ENCODE measurements around the gene WNT7B.

DNA sequence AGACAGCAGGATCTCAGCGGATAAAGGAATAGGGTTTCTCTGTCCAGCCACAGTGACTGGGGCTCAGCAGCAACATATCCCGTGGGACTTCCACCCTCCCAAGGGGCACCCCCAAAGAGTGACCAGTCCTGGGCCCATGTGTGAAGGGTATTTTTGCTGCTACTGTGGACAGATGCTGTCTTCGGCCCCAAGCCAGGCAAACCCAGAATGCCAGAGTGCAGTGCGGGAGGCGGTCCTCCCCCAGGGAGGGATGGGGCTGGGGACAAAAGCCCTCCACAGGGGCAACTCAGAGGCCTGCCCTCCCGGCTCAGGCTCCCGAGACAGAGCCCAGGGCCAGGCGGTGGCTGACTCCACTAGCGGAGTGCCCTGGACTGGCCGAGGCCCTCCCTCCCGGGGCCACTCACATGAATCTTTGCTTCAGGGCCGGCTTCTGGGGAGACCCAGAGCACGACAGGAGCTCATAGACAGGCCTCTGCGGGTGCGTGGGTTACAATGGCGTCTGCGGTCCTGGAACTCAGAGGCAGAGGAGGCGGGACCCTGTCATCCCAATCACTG lies 34.7 kb upstream of the WNT7B start:
- TF ChIP-seq, protein P1, sequence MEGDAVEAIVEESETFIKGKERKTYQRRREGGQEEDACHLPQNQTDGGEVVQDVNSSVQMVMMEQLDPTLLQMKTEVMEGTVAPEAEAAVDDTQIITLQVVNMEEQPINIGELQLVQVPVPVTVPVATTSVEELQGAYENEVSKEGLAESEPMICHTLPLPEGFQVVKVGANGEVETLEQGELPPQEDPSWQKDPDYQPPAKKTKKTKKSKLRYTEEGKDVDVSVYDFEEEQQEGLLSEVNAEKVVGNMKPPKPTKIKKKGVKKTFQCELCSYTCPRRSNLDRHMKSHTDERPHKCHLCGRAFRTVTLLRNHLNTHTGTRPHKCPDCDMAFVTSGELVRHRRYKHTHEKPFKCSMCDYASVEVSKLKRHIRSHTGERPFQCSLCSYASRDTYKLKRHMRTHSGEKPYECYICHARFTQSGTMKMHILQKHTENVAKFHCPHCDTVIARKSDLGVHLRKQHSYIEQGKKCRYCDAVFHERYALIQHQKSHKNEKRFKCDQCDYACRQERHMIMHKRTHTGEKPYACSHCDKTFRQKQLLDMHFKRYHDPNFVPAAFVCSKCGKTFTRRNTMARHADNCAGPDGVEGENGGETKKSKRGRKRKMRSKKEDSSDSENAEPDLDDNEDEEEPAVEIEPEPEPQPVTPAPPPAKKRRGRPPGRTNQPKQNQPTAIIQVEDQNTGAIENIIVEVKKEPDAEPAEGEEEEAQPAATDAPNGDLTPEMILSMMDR (IDR thresholded peaks at IDR 0.05; ENCODE audit: low read length), result no peak
- TF ChIP-seq EZH2 (optimal IDR thresholded peaks at IDR 0.05; ENCODE audit: low read depth, low read length) (no peak), EZH2phosphoT487 (IDR thresholded peaks at IDR 0.05; ENCODE audit: low read length) (no peak)

All from MM.1S (cell line).